ENCODE measurements around the gene CCSAP.

- no peak for TF ChIP-seq SP2 (tag by site-specific recombination; IDR thresholded peaks at IDR 0.05)
- TF ChIP-seq, protein P1, sequence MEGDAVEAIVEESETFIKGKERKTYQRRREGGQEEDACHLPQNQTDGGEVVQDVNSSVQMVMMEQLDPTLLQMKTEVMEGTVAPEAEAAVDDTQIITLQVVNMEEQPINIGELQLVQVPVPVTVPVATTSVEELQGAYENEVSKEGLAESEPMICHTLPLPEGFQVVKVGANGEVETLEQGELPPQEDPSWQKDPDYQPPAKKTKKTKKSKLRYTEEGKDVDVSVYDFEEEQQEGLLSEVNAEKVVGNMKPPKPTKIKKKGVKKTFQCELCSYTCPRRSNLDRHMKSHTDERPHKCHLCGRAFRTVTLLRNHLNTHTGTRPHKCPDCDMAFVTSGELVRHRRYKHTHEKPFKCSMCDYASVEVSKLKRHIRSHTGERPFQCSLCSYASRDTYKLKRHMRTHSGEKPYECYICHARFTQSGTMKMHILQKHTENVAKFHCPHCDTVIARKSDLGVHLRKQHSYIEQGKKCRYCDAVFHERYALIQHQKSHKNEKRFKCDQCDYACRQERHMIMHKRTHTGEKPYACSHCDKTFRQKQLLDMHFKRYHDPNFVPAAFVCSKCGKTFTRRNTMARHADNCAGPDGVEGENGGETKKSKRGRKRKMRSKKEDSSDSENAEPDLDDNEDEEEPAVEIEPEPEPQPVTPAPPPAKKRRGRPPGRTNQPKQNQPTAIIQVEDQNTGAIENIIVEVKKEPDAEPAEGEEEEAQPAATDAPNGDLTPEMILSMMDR (tag by site-specific recombination; IDR thresholded peaks at IDR 0.05), result no peak
Measured at GRCh38 chr1:229298887-229299503, 43.9 kb downstream of the CCSAP start.
